ENCODE results near the gene RUNX3.
"Not testable (repeated sequence)": the region's sequence is repeated elsewhere in the genome, so short reads cannot be mapped to it uniquely, and the experiment has no call there.

RUNX3 gene

GRCh38 chr1:24914226-24915069, 15.6 kb downstream of the RUNX3 start:
- no peak for DNase-seq (ENCODE audit: low read depth in 1 of 2, low spot score in 1 of 2)

GRCh38 chr1:24913616-24914225, 16.4 kb downstream of the RUNX3 start:
- DNase-seq (ENCODE audit: low read depth in 1 of 2, low spot score in 1 of 2), result no peak

GRCh38 chr1:24913274-24913604, 16.8 kb downstream of the RUNX3 start:
- DNase-seq (ENCODE audit: low read depth in 1 of 2, low spot score in 1 of 2), result no peak

- no peak for DNase-seq (ENCODE audit: low read depth in 1 of 2, low spot score in 1 of 2)
Observed at GRCh38 chr1:24912376-24913273, 17.5 kb downstream of the RUNX3 start.

DNA sequence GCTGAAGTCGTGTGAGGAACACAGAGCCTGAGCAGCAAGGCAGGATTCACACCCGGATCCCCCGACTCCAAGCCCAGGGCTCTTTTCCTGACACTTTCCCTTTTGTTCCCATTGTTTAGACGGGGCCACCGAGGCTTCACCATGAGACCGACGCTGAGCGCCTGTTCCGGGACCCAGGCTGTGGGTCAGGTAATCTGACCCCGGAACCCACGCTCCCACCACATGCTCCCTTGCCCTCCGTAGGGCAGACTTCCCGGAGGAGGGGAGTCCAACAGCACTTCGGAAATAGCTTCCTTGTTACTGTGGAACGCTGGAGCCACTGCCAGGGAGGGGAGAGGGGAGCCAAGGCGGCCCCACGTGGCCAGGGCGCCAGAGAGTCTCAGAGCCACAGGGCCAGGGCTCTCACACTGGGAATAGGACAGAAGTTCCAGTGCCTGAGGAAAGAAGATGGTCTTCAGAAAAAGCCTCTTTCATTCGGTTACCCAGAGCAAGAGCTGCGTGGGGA, 18.4 kb downstream of the RUNX3 start:
- no peak for DNase-seq (ENCODE audit: low read depth in 1 of 2, low spot score in 1 of 2)

DNA sequence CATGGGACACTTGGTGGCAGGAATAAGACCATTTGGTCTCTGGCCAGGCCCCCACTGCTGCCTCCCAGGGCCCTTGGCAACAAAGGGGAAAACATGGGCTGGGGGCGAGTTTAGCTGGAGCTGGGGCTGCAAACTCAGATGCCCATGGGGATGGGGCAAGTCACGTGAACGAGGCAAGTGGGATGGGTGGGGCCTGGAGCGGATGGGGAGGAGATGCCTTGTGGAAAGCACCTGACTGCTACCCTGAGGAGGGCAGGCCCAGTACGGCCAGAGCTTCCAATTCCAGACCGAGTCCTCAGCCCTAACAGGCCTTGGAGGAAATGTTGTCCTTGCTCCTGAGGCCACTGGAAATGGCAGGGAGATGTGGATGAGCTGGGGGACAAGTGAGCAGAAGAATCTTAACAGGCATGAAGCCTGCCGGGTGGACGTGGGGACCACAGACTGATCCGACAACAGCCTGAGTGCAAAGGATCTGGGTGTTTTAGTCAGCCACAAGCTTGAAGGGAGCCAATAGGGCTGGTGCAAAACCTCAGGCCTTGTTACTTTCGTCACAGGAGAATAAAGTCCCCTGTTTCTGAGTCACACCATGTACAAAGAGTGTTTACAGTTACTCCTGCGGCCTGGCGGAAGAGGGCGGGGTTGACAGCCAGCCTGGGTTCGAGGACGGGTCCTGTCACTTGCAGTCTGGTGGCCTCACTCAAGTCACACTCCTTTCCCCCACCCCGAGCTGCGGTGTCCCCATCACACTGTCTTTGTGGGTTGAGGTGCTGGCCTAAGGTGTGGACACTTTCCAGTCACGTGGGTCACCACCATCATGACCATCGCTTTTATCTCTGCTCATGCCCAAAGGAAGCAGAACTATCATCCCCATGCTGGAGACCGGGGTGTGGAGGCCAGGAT, 19.1 kb downstream of the RUNX3 start:
- DNase-seq (ENCODE audit: low read depth in 1 of 2, low spot score in 1 of 2), result peak in 1 of 2 donors; percentile 49

DNA sequence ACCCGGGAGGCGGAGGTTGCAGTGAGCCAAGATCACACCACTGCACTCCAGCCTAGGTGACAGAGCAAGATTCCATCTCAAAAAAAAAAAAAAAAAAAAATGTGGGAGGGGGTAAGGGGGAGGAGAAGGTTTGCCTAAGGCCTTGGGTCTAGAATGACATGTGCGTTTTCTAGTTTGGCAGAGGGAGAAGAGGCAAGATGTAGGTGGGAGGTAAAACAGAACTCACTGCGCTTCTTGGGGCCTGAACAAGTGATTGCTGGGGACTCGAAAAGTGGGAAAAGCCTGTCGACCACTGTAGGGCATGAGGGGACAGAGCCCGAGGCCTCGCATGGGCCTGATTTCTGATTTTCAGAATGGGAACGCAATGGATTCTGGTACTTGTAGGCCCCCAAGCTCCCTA, 19.9 kb downstream of the RUNX3 start:
- DNase-seq (ENCODE audit: low read depth in 1 of 2, low spot score in 1 of 2), result no peak

DNA sequence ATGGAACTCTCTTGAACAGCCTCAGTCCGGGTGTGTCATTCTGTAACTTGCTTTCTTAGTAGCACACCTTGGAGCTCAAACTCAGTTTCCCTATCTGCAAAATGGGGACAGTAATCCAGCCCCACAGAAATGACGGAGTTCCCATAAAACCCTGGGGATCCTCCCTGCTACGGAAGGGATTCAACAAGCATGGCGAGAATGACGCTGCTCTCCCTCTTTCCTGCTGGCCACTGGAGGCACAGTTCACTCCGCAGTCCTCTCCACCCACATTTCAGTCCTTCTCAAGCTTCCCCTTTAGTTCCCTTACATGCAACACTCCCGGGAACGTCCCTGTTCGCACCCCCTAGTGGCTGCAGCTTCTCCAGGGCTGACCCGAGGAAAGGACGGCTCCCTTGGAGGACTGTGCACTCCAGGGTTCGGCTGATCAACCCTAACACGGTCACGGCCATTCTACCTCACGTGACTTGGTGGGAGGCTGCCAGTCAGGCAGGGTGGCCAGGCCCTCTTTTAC, 20.6 kb downstream of the RUNX3 start:
- no peak for DNase-seq (ENCODE audit: low read depth in 1 of 2, low spot score in 1 of 2)

- DNase-seq (ENCODE audit: low read depth in 1 of 2, low spot score in 1 of 2), result no peak
Observed at GRCh38 chr1:24908591-24909259, 21.4 kb downstream of the RUNX3 start.

DNA sequence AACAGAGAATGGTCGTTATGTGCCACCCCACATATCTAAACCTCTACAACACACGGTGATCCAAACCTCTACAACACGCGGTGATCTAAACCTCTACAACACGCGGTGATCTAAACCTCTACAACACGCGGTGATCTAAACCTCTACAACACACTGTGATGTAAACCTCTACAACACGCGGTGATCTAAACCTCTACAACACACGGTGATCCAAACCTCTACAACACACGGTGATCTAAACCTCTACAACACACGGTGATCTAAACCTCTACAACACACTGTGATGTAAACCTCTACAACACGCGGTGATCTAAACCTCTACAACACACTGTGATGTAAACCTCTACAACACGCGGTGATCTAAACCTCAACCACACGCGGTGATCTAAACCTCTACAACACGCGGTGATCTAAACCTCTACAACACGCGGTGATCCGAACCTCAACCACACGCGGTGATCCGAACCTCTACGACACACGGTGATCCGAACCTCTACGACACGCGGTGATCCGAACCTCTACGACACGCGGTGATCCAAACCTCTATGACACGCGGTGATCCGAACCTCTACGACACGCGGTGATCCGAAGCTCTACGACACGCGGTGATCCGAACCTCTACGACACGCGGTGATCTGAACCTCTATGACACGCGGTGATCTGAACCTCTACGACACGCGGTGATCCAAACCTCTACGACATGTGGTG, 22.3 kb downstream of the RUNX3 start:
- not testable (repeated sequence) for DNase-seq (ENCODE audit: low read depth in 1 of 2, low spot score in 1 of 2)

- no peak for DNase-seq (ENCODE audit: low read depth in 1 of 2, low spot score in 1 of 2)
Observed at GRCh38 chr1:24906760-24907490, 23.2 kb downstream of the RUNX3 start.

DNA sequence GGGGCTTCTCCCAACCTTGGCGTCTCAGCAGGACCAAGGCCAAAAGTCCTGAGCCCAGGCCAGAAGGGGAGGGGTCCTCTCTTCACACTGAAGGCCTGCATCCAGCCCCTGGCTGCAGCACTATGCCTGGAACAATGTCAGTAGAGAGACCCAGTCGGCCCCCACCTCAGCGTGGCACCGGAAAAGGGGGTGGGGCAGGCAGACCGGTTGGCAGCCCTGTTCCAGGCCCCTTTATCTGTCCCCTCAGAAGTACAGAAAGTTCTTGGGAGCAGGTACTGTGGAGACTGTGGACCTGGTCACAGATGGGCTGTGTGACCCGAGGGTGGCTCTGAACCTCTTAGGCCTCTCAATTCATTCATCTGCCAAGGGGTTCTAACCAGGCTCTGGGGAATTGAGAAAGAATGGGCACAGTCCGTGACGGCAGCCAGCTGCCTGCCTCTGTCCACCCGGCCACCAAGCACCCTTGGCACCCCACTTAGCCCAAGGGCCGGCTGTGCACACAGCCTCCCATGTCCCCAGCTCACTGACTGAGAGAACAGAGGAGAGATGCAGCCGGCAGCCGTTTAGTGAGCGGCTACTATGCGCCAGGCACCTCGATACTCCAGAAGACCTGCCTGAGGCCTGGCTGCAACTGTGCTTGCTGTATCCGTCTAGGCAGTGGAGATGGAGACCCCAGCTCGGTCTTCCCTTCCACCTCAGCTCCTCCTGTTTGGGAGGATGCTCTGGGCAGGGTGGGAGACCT, 23.9 kb downstream of the RUNX3 start:
- no peak for DNase-seq (ENCODE audit: low read depth in 1 of 2, low spot score in 1 of 2)

DNA sequence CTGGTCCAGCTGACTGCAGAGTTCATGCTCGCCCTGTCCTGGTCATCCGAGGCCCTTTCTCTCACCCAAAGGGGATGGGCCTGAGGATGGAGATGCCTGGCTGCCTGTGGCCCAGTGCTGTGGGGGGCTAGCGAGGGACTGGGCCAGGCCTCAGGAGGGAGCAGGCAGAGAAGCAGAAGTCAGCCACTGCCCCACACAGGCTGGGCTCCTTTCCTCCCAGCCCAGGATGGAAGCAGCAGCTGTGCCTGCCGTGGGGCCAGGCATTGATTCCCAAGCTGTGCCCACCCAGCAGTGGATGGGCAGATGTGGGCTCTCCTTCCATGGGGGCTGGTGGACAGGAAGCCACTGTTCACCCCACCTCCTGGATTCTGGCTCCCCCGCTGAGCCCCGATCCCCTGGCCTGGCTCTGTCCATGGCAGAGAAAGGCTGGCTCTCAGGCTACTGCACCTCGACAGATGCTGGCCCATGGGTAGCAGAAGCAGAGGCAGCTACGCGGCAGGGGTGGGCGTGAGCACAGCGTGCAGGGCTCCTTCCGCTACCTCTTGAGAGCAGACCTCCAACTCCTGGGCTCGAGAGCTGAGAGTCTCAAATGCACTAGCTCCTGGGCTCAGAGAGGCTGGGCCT, 24.6 kb downstream of the RUNX3 start:
- DNase-seq (ENCODE audit: low read depth in 1 of 2, low spot score in 1 of 2), result no peak

- no peak for DNase-seq (ENCODE audit: low read depth in 1 of 2, low spot score in 1 of 2)
Observed at GRCh38 chr1:24904731-24905354, 25.2 kb downstream of the RUNX3 start.

GRCh38 chr1:24903955-24904730, 25.9 kb downstream of the RUNX3 start:
- DNase-seq (ENCODE audit: low read depth in 1 of 2, low spot score in 1 of 2), result no peak

GRCh38 chr1:24903560-24903954, 26.5 kb downstream of the RUNX3 start:
- no peak for DNase-seq (ENCODE audit: low read depth in 1 of 2, low spot score in 1 of 2)

Data from activated CD4-positive, alpha-beta T cell treated with anti-CD3 and anti-CD28 coated beads, Interleukin-2, amount 50 U/mL, for 24 hours (primary cell).